Activated naive CD4-positive, alpha-beta T cell treated with Interleukin-2 at 50 U/mL for 16 hours (primary cell): ENCODE data around the gene MT1A.
A peak's percentile ranks its signal among the peaks of the same experiment; 100 is the strongest.

Experiments used
- DNase-seq: peaks from one replicate; pipeline ENCODE4 v3.0.0-alpha.2; 2020

Gene MT1A

GRCh38 chr16:56681939-56682702 is 43.7 kb downstream of the MT1A start, which contains the start of gene MT1X:
Gene MT1X (plus strand): TSS chr16:56682470. CDS start chr16:56682541, 71 bp downstream.
- peak; percentile 90 for DNase-seq

- peak; percentile 20 for DNase-seq
These were observed 44.4 kb downstream of the MT1A start for GRCh38 chr16:56682703-56683397.

GRCh38 chr16:56683424-56684172 is 45.1 kb downstream of the MT1A start:
- DNase-seq, result no peak

GRCh38 chr16:56684256-56684925 is 45.9 kb downstream of the MT1A start:
- no peak for DNase-seq

- DNase-seq, result no peak
These were observed 46.6 kb downstream of the MT1A start for GRCh38 chr16:56684926-56685590.

- no peak for DNase-seq
These were observed 48.3 kb downstream of the MT1A start for GRCh38 chr16:56686758-56687157.

GRCh38 chr16:56688762-56689161 is 50.3 kb downstream of the MT1A start:
- DNase-seq, result no peak

- no peak for DNase-seq
These were observed 50.7 kb downstream of the MT1A start for GRCh38 chr16:56689171-56689570.
